Dedifferentiated amniotic fluid mesenchymal stem cell (primary cell): ENCODE measurements around the gene CLTCL1.

ENCODE experiments used
- DNase-seq: peaks from one replicate; pipeline ENCODE4 v3.0.0-alpha.2; 2016; ENCODE audit errors: extremely low spot score

CLTCL1 gene

GRCh38 chr22:19244600-19245352, 46.7 kb downstream of the CLTCL1 start:
- no peak for DNase-seq

- DNase-seq: no peak
These were observed 48.8 kb downstream of the CLTCL1 start for GRCh38 chr22:19242699-19243098.

GRCh38 chr22:19241593-19241906, 50.0 kb downstream of the CLTCL1 start:
- no peak for DNase-seq

- DNase-seq: no peak
These were observed 50.5 kb downstream of the CLTCL1 start for GRCh38 chr22:19240813-19241592.

GRCh38 chr22:19239464-19239863, 52.1 kb downstream of the CLTCL1 start:
- DNase-seq: no peak

- DNase-seq: peak; percentile 34
These were observed 52.6 kb downstream of the CLTCL1 start for GRCh38 chr22:19238900-19239299.

GRCh38 chr22:19235874-19236273, 55.6 kb downstream of the CLTCL1 start:
- DNase-seq: no peak

GRCh38 chr22:19234126-19234896, 57.2 kb downstream of the CLTCL1 start:
- no peak for DNase-seq

- DNase-seq: no peak
These were observed 58.3 kb downstream of the CLTCL1 start for GRCh38 chr22:19233189-19233661.

- DNase-seq: no peak
These were observed 58.9 kb downstream of the CLTCL1 start for GRCh38 chr22:19232623-19233022.

- no peak for DNase-seq
These were observed 59.5 kb downstream of the CLTCL1 start for GRCh38 chr22:19231986-19232385.

- DNase-seq: no peak
These were observed 61.9 kb downstream of the CLTCL1 start for GRCh38 chr22:19229600-19229999.

GRCh38 chr22:19228179-19228578, 63.3 kb downstream of the CLTCL1 start:
- no peak for DNase-seq

- no peak for DNase-seq
These were observed 65.1 kb downstream of the CLTCL1 start for GRCh38 chr22:19226428-19226827.

- DNase-seq: no peak
These were observed 66.0 kb downstream of the CLTCL1 start for GRCh38 chr22:19225560-19225959.

GRCh38 chr22:19224985-19225384, 66.5 kb downstream of the CLTCL1 start:
- DNase-seq: no peak

GRCh38 chr22:19224557-19224956, 67.0 kb downstream of the CLTCL1 start:
- DNase-seq: no peak

GRCh38 chr22:19223617-19224016, 67.9 kb downstream of the CLTCL1 start:
- DNase-seq: no peak

- DNase-seq: no peak
These were observed 68.4 kb downstream of the CLTCL1 start for GRCh38 chr22:19223110-19223509.

GRCh38 chr22:19222242-19223005, 69.1 kb downstream of the CLTCL1 start:
- DNase-seq: no peak

- DNase-seq: no peak
These were observed 70.7 kb downstream of the CLTCL1 start for GRCh38 chr22:19220867-19221266.
